IPS-NIHi11 (cell line): Measurements from ENCODE around the gene MTCH2.
A peak's percentile ranks its signal among the peaks of the same experiment; 100 is the strongest.
"Not testable (repeated sequence)": the region's sequence is repeated elsewhere in the genome, so short reads cannot be mapped to it uniquely, and the experiment has no call there.

ENCODE experiments used
- DNase-seq: peaks from one replicate; pipeline ENCODE4 v3.0.0; 2012; ENCODE audit warnings: mixed read lengths, low spot score

MTCH2 gene

DNA sequence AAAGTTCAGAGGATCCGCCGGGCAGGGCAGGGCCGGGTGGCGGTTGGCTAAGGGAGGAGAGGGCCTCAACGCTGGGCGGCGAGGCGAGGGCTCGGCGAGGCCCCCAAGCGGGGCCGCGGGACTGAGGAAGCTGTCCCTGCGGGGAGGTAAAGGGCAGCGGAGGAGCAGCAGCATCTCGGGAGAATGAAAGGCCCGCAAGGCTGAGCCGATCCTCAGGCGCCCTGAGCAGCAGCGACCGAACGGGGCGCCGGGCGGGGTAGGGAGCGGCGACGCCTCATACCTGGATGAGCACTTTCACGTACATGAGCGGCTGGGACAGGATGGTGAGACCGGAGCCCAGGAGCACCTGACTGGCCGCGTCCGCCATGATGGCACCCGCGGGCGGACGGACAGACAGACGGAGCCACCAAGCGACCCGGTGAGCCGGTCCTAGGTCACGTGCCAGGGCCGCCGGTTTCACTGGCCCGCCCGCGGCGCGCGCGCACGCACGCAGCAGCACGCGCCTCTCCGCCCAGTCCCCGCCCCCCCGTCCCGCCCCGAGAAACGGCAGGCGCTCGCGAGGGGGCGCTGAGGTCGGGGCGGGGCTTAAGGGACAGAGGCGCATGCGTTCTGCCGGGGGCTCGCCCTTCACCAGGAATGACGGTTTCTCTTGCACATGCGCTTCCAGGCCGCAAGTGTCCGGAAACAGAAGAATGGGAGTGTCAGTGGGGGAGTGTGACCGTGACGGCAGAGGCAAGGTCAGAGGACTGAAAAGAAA lies at the start of gene MTCH2:
TSS of gene MTCH2 (minus strand) at position 461 of the 757 bp plus-strand sequence. CDS start at position 367, 94 bp downstream.
- peak; percentile 98 for DNase-seq

GRCh38 chr11:47691979-47692378 lies 49.6 kb upstream of the MTCH2 start:
- DNase-seq = no peak

GRCh38 chr11:47689480-47689879 lies 47.1 kb upstream of the MTCH2 start:
- no peak for DNase-seq

DNA sequence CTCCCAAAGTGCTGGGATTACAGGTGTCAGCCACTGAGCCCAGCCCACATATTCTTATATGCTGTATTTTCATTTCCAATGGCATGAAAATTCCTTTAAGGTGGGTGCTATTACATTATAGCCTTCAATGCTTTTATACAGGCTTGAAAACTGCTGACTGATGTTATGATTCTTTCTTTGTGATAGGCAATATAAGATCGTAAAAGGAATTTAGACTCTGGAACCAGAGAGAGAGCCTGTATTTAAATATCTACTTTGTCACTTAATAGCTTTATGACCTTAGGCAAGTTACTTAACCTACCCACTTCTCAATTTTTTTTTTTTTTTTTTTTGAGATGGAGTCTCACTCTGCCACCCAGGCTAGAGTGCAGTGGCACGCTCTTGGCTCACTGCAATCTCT lies 46.6 kb upstream of the MTCH2 start:
- DNase-seq = no peak

DNA sequence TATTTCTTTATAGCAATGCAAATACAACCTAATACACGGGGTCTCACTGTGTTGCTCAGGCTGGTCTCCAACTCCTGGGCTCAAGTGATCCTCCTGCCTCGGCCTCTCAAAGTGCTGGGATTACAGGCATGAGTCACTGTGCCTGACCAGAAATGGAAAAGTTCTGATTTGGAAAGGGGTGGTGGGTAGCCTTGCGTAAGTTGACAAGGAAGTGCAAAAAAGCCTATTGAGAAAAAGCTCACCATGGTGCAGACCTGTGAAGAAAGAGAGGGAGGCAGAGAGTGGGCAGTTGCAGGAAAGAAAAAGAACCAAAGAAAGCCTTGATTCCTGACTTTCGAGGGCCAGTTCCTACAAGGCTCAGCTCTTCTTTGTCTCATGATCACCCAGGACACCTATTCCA lies 45.8 kb upstream of the MTCH2 start:
- no peak for DNase-seq

DNA sequence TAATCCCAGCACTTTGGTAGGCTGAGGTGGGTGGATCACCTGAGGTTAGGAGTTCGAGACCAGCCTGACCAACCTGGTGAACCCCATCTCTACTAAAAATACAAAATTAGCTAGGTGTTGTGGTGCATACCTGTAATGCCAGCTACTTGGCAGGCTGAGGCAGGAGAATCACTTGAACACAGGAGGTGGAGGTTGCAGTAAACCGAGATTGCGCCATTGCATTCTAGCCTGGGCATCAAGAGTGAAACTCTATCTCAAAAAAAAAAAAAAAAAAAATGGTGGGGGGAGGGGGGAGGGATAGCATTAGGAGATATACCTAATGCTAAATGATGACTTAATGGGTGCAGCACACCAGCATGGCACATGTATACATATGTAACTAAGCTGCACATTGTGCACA lies 44.3 kb upstream of the MTCH2 start:
- DNase-seq = not testable (repeated sequence)

DNA sequence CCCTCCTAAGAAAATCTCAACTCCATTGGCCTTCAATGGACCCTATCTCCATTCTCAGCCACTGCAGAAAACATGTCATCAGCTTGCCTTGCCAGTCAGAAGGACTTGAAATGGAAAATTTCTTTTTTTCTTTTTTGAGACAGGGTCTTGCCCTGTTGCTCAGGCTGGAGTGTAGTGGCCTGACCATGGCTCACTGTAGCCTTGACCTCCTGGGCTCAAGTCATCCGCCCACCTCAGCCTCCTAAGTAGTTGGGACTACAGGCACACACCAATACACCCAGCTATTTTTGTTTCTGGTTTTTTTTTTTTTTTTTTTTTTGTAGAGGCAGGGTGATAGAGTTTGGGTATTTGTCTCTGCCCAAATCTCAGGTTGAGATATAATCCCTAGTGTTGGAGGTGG lies 43.8 kb upstream of the MTCH2 start:
- no peak for DNase-seq

DNA sequence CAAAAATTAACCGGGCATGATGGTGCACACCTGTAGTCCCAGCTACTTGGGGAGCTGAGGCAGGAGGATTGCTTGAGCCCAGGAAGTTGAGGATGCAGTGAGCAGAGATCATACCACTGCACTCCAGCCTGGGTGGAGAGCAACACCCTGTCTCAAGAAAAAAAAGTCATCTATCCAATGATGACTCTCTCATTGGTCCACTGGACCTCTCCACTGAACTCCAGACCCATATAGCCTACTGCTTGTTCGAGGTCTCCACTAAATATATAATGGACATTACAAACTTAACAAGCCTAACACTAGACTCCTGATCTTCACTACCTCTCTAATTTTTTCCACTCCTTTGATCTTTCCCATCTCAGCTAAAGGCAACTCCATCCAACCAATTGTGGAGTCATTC lies 33.5 kb upstream of the MTCH2 start:
- DNase-seq = no peak

DNA sequence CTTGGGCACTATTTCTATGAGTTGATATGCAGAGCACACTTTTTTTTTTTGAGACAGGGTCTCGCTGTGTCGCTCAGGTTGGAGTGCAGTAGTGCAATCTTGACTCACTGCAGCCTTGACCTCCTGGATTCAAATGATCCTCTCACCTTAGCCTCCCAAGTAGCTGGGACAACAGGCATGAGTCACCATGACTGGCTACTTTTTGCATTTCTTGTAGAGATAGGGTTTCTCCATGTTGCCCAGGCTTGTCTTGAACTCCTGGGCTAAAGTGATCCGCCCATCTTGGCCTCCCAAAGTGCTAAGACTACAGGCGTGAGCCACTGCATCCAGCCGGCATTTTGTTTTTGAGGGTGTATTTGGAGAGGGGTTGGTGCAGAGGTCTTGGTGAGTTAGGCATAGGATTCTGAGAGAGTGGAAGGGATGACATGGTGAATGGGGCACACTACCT lies 29.9 kb upstream of the MTCH2 start:
- DNase-seq = no peak

- no peak for DNase-seq
Observed at GRCh38 chr11:47669856-47670255, 27.5 kb upstream of the MTCH2 start.

GRCh38 chr11:47668665-47669064 lies 26.3 kb upstream of the MTCH2 start:
- DNase-seq = no peak

GRCh38 chr11:47667555-47667954 lies 25.2 kb upstream of the MTCH2 start:
- DNase-seq = no peak

DNA sequence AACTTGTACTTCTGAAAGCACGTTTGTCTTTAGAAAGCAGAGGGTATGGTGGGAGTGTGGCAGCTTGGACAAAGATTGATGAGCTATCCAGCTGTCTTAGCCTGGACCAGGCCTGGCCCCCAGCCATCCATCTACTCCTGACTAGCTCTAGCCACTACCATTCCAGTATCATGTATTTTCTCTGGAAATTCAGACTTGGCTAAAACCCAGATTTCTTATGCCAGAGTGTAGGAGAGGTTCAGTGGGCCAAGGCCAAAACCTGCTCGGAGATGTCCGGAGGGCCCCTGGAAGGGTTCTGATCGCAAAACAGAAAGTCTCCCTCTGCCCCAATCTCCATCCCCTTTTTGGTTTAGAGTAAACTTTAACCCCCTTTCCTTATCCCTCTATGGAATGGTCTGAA lies 24.8 kb upstream of the MTCH2 start:
- DNase-seq = no peak

DNA sequence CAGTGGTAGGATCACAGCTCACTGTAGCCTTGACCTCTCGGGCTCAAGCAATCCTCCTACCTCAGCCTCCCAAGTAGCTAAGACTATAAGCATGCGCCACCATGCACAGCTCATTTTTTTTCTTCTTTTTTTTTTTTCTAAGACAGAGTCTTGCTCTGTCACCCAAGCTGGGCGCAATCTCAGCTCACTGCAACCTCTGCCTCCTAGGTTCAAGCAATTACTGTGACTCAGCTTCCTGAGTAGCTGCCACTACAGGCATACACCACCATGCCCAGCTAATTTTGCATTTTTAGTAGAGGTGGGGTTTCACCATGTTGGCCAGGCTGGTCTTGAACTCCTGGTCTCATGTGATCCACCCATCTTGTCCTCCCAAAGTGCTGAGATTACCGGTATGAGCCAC lies 22.6 kb upstream of the MTCH2 start:
- not testable (repeated sequence) for DNase-seq

- DNase-seq = no peak
Observed at GRCh38 chr11:47661245-47661644, 18.9 kb upstream of the MTCH2 start.

GRCh38 chr11:47659276-47659675 lies 16.9 kb upstream of the MTCH2 start:
- no peak for DNase-seq

GRCh38 chr11:47656260-47656885 lies 14.0 kb upstream of the MTCH2 start:
- peak; percentile 22 for DNase-seq

DNA sequence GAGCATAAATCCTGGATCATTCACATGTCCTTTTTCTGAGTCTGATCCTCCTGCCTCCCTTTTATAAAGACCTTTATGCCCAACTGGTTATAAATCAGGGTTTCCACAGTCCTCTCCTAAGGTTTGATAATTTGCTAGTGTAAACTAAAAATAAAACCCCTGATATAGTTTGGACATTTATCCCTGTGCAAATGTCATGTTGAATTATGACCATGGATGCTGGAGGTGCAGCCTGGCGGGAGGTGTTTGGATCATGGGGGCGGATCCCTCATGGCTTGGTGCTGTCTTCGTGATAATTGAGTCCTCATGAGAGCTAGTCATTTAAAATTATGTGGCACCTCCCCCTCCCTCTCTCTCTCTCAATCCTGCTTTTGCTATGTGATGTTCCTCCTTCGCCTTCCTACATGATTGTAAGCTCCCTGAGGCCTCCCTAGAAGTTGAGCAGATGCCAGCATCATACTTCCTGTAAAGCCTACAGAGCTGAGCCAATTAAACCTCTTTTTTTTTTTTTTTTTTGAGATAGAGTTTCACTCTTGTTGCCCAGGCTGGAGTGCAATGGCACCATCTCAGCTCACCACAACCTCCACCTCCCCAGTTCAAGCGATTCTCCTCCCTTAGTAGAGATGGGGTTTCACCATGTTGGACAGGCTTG lies 9.6 kb upstream of the MTCH2 start:
- DNase-seq = no peak

DNA sequence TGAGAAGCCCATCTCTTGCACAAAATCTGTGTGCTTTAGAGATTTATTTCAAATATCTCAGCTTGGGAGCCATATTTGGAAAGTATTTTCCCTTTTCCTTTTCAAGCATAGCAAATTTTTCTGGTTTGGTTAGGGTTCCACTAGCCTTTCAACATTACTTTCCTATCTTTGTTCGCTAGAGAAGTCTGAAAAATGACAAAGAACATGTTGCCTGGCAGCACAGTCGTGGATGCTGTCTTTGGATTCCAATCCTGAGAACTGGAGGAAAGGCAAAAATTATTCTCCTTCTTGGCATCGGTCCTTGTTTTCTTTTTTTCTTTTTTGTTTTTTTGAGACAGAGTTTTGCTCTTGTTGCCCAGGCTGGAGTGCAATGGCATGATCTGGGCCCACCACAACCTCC lies 6.9 kb upstream of the MTCH2 start:
- DNase-seq = no peak

DNA sequence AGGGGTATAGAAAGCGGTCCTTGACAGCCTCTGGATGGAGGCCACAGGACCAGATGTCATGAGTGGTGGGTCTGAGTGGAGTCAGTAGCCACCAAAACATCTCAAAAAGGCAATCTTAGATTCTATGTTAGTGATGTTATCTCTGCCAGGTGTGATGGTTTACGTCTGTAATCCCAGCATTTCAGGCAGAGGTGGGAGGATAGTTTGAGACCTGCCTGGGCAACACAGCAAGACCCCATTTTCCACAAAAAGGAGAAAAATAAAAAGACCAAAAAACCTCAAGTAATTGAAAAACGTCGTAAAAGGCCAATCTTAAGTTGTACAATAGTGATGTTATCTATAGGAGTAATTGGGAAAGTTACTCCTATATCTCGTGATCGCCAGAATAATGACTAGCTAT lies 3.7 kb upstream of the MTCH2 start:
- no peak for DNase-seq

DNA sequence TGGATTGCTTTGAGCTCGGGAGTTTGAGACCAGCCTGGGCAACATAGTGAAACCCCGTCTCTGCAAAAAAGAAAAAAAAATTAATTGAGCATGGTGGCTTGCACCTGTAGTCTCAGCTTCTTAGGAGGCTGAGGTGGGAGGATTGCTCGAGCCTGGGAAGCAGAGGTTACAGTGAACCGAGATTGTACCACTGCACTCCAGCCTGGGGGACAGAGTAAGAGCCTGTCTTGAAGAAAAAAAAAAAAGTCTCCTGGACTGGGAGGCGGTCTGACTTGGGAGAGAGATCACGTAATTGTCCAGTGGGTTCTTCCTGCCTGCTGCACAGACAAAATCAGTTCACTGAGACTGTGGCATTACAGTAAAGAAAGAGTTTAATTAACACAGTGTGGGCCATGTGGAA lies 3.1 kb upstream of the MTCH2 start:
- no peak for DNase-seq

- no peak for DNase-seq
Observed at GRCh38 chr11:47641600-47642098, 710 bp downstream of the MTCH2 start.

- DNase-seq = not testable (repeated sequence)
Observed at GRCh38 chr11:47640506-47640905, 1.9 kb downstream of the MTCH2 start.
